GM18951 (cell line): ENCODE measurements around the gene RRAGA.
"Not testable (repeated sequence)": the region's sequence is repeated elsewhere in the genome, so short reads cannot be mapped to it uniquely, and the experiment has no call there.

Experiments used
- POLR2A ChIP-seq: IDR thresholded peaks from 4 replicates; pipeline ENCODE4 v1.6.1; 2011; ENCODE audit warnings: mild to moderate bottlenecking; ENCODE audit not compliant: insufficient read length, insufficient read depth; ENCODE audit errors: extremely low read depth
- in situ Hi-C: fragments of 300-500 bp; cut with MboI; formaldehyde crosslinking; loops from one replicate; pipeline ENCODE4 v1.12.0; 2022; ENCODE audit warnings: low sequenced_read_pairs, mixed read lengths, inconsistent platforms; ENCODE audit not compliant: unreplicated experiment

RRAGA gene

GRCh38 chr9:19036611-19037010, 12.6 kb upstream of the RRAGA start:
- in situ Hi-C loops = loop anchor here (25.0 kb wide), 2 partner anchors 774 to 1224 kb away; no protein-coding TSS in a partner anchor
- no peak for TF ChIP-seq POLR2A

GRCh38 chr9:19049917-19050636, 850 bp downstream of the RRAGA start:
- in situ Hi-C loops = loop anchor here (25.0 kb wide), 3 partner anchors 412 to 1238 kb away; no protein-coding TSS in a partner anchor
- TF ChIP-seq POLR2A = no peak

GRCh38 chr9:19050637-19051591, 1.7 kb downstream of the RRAGA start:
- in situ Hi-C loops = loop anchor here (25.0 kb wide), 1 partner anchor 411 kb away; no protein-coding TSS in a partner anchor
- no peak for TF ChIP-seq POLR2A

- in situ Hi-C loops = loop anchor here (25.0 kb wide), 1 partner anchor 405 kb away; no protein-coding TSS in a partner anchor
- TF ChIP-seq POLR2A = no peak
These were observed 7.8 kb downstream of the RRAGA start for GRCh38 chr9:19057033-19057432.

- TF ChIP-seq POLR2A = no peak
- in situ Hi-C loops = loop anchor here (25.0 kb wide), 1 partner anchor 388 kb away; no protein-coding TSS in a partner anchor
These were observed 25.0 kb downstream of the RRAGA start for GRCh38 chr9:19074229-19074628.

- in situ Hi-C loops = loop anchor here (25.0 kb wide), 1 partner anchor 387 kb away; no protein-coding TSS in a partner anchor
- no peak for TF ChIP-seq POLR2A
These were observed 25.6 kb downstream of the RRAGA start for GRCh38 chr9:19074836-19075235.

GRCh38 chr9:19085295-19085694, 36.1 kb downstream of the RRAGA start:
- in situ Hi-C loops = no loop called here
- no peak for TF ChIP-seq POLR2A

GRCh38 chr9:19087106-19088000, 38.1 kb downstream of the RRAGA start:
- in situ Hi-C loops = no loop called here
- no peak for TF ChIP-seq POLR2A

- in situ Hi-C loops = not testable (repeated sequence)
These were observed 48.2 kb downstream of the RRAGA start for GRCh38 chr9:19097431-19097830.
